CD4-positive, alpha-beta T cell (primary cell): ENCODE data around the gene USP25. TPM values are rescaled to one million over a fixed set of nuclear protein-coding genes. Genes with fewer than 3 reads are reported as not detected.

Experiments used
- ATAC-seq: fragments of 200-7000 bp; cut with Tn5 transposase; one replicate; pipeline ENCODE4 v1.10.0; 2022; ENCODE audit warnings: mild to moderate bottlenecking; ENCODE audit not compliant: poor library complexity
- CTCF ChIA-PET: fragments of 350-600 bp; sonication (Branson Sonifier 250); formaldehyde crosslinking; loops from one replicate; lab custom pipeline; 2021; ENCODE audit warnings: antibody characterized with exemption, inconsistent platforms; lab: Charles Lee
- POLR2A ChIA-PET: fragments of 350-600 bp; sonication (Branson Sonifier 250); formaldehyde crosslinking; loops from one replicate; lab custom pipeline; 2021; ENCODE audit warnings: antibody characterized with exemption, inconsistent platforms; lab: Charles Lee
- DNase-seq, 14 experiments: peaks; one replicate each; pipeline ENCODE4 v3.0.0-alpha.2; 2013 to 2020; ENCODE audit warnings: mixed read lengths in 2 of 14
- H3K27ac ChIP-seq, 2 donors: one replicate each; pipeline versions ENCODE4 v1.5.1 to v1.7.0; 2013; ENCODE audit warnings: low read length in 2 of 2, low read depth in 1 of 2, mild to moderate bottlenecking in 1 of 2
- H3K27me3 ChIP-seq, 2 experiments: 1 replicate in 1 of 2; 2 replicates in 1 of 2; pipeline versions ENCODE4 v1.6.1 to v1.7.0; 2013; ENCODE audit warnings: low read length in 2 of 2, control low read depth in 1 of 2, mild to moderate bottlenecking in 1 of 2, moderate library complexity in 1 of 2; ENCODE audit not compliant: insufficient read depth in 2 of 2, control insufficient read depth in 1 of 2
- H3K36me3 ChIP-seq: one replicate; pipeline ENCODE4 v1.6.1; 2013; ENCODE audit warnings: low read length, control low read depth; ENCODE audit not compliant: insufficient read depth
- H3K4me1 ChIP-seq: one replicate; pipeline ENCODE4 v1.6.1; 2013; ENCODE audit warnings: low read length, control low read depth; ENCODE audit not compliant: insufficient read depth
- H3K4me3 ChIP-seq: one replicate; pipeline ENCODE4 v1.5.1; 2013; ENCODE audit warnings: mild to moderate bottlenecking, low read length, moderate library complexity
- H3K9me3 ChIP-seq, 2 experiments: 1 replicate in 1 of 2; 2 replicates in 1 of 2; pipeline versions ENCODE4 v1.6.1 to v1.7.0; 2013; ENCODE audit warnings: low read length in 2 of 2, mild to moderate bottlenecking in 2 of 2, control low read depth in 1 of 2, moderate library complexity in 1 of 2; ENCODE audit not compliant: control insufficient read depth in 1 of 2, insufficient read depth in 1 of 2
- H3K27ac Mint-ChIP-seq: one replicate; pipeline ENCODE4 v1.8.0; 2020; ENCODE audit warnings: mixed read lengths
- H3K27me3 Mint-ChIP-seq: one replicate; pipeline ENCODE4 v1.8.0; 2021; ENCODE audit warnings: mixed read lengths
- H3K36me3 Mint-ChIP-seq: one replicate; pipeline ENCODE4 v1.8.0; 2021; ENCODE audit warnings: low read depth, mixed read lengths
- H3K4me1 Mint-ChIP-seq: one replicate; pipeline ENCODE4 v1.8.0; 2021; ENCODE audit warnings: low read depth, mixed read lengths
- H3K4me3 Mint-ChIP-seq: one replicate; pipeline ENCODE4 v1.8.0; 2020; ENCODE audit warnings: mild to moderate bottlenecking, mixed read lengths
- H3K9me3 Mint-ChIP-seq: one replicate; pipeline ENCODE4 v1.8.0; 2020; ENCODE audit warnings: mixed read lengths
- intact Hi-C, 2 experiments: fragments of 100-400 bp; cut with DNase I in 1 of 2; cut with micrococcal nuclease in 1 of 2; formaldehyde crosslinking; loops; one replicate each; pipeline versions ENCODE4 v1.15.1 to v1.9.0; 2023 to 2025; cut with DNase I, micrococcal nuclease
- total RNA-seq, 174 experiments: library from RNA in 2 of 174; stranded (reverse) in 2 of 174; gene quantifications; one replicate each; pipeline ENCODE4 v1.2.3 and lab custom pipeline; 2021 to 2026
- TF ChIP-seq, protein P1 (sequence below): fragments of 200-600 bp; IDR thresholded peaks from one replicate; pipeline ENCODE4 v1.8.0; 2022; ENCODE audit warnings: antibody characterized with exemption, mild to moderate bottlenecking

Gene USP25
- total RNA-seq, 2 experiments from 2014 or later: 45.0 to 49.2 TPM

DNA sequence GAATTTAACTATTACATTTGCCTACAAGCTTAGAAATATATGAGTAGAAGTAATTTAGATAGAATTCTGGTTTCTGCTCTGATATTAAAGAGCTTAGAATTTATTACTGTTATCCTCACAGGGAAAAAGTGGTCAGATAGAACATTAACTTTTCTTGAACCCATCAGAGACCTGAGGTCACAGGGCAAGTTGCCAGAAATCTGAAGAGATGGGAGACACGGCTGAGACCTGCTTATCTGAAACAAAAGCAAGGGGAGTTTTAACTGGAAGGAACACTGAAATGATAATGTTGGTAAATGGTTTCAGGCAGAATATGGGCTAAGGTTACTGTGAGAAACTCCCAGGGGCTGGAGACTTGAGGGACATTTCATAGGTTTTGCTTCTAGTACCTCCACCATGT is 28.0 kb upstream of the USP25 start:
- Histone ChIP-seq H3K4me1 (no peaks in the 10 kb centered on the region), H3K9me3 (no peaks in the 10 kb centered on the region), H3K27ac (no peak overlapping the region), H3K36me3 (no peaks in the 10 kb centered on the region), H3K27me3 (no peaks in the 10 kb centered on the region), H3K4me3 (no peak overlapping the region)
- ATAC-seq: no peak
- TF ChIP-seq, protein P1, sequence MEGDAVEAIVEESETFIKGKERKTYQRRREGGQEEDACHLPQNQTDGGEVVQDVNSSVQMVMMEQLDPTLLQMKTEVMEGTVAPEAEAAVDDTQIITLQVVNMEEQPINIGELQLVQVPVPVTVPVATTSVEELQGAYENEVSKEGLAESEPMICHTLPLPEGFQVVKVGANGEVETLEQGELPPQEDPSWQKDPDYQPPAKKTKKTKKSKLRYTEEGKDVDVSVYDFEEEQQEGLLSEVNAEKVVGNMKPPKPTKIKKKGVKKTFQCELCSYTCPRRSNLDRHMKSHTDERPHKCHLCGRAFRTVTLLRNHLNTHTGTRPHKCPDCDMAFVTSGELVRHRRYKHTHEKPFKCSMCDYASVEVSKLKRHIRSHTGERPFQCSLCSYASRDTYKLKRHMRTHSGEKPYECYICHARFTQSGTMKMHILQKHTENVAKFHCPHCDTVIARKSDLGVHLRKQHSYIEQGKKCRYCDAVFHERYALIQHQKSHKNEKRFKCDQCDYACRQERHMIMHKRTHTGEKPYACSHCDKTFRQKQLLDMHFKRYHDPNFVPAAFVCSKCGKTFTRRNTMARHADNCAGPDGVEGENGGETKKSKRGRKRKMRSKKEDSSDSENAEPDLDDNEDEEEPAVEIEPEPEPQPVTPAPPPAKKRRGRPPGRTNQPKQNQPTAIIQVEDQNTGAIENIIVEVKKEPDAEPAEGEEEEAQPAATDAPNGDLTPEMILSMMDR: no peak
- no peak for DNase-seq
- H3K9me3 Mint-ChIP-seq: peaks cover 7% of the 10 kb centered on the region
- no peak overlapping the region for H3K4me3 Mint-ChIP-seq
- no peaks in the 10 kb centered on the region for H3K36me3 Mint-ChIP-seq
- no peaks in the 10 kb centered on the region for H3K27me3 Mint-ChIP-seq
- intact Hi-C loops: no loop called here
- H3K27ac Mint-ChIP-seq: no peak overlapping the region
- ChIA-PET POLR2A (no interaction called here), CTCF (interaction anchor here (0.9 kb wide), 1 partner anchor 18 kb away, joined by 3 read pairs; no protein-coding TSS in a partner anchor)
- H3K4me1 Mint-ChIP-seq: no peaks in the 10 kb centered on the region

GRCh38 chr21:15703932-15704331 is 25.9 kb upstream of the USP25 start:
- DNase-seq: no peak
- no peak overlapping the region for H3K27ac Mint-ChIP-seq
- no peak overlapping the region for H3K4me3 ChIP-seq
- intact Hi-C loops: no loop called here
- H3K27me3 Mint-ChIP-seq: no peaks in the 10 kb centered on the region
- no peak overlapping the region for H3K27ac ChIP-seq
- POLR2A ChIA-PET: no interaction called here
- no peaks in the 10 kb centered on the region for H3K36me3 Mint-ChIP-seq
- H3K36me3 ChIP-seq: no peaks in the 10 kb centered on the region
- H3K27me3 ChIP-seq: no peaks in the 10 kb centered on the region
- TF ChIP-seq, protein P1: no peak
- peaks cover 7% of the 10 kb centered on the region for H3K9me3 Mint-ChIP-seq
- no peaks in the 10 kb centered on the region for H3K4me1 ChIP-seq
- H3K9me3 ChIP-seq: peaks cover 0 to 5% of the 10 kb centered on the region in 2 experiments
- ATAC-seq: no peak
- CTCF ChIA-PET: no interaction called here
- H3K4me3 Mint-ChIP-seq: no peak overlapping the region
- H3K4me1 Mint-ChIP-seq: no peaks in the 10 kb centered on the region

GRCh38 chr21:15706696-15707095 is 23.1 kb upstream of the USP25 start:
- intact Hi-C loops: no loop called here
- Histone ChIP-seq H3K4me3 (no peak overlapping the region), H3K9me3 (peaks cover 0 to 5% of the 10 kb centered on the region in 2 experiments), H3K4me1 (no peaks in the 10 kb centered on the region), H3K27me3 (no peaks in the 10 kb centered on the region), H3K36me3 (no peaks in the 10 kb centered on the region), H3K27ac (no peak overlapping the region)
- Mint-ChIP-seq H3K4me3 (no peak overlapping the region), H3K36me3 (no peaks in the 10 kb centered on the region), H3K27me3 (peaks cover 4% of the 10 kb centered on the region), H3K9me3 (peaks cover 7% of the 10 kb centered on the region), H3K27ac (no peak overlapping the region), H3K4me1 (no peaks in the 10 kb centered on the region)
- ATAC-seq: no peak
- ChIA-PET CTCF (no interaction called here), POLR2A (no interaction called here)
- no peak for DNase-seq
- TF ChIP-seq, protein P1: no peak
